GM06990 (cell line): ENCODE results near the gene CPNE4.

Source experiments
- DNase-seq: peaks from one replicate; pipeline ENCODE4 v3.0.0-alpha.2; 2011; ENCODE audit not compliant: insufficient read length; ENCODE audit errors: extremely low read depth
- H3K27me3 ChIP-seq: replicated peaks from 2 replicates; pipeline ENCODE4 v1.6.0; 2011; ENCODE audit warnings: low read length; ENCODE audit not compliant: control insufficient read depth, insufficient read depth
- H3K36me3 ChIP-seq: 2 replicates; pipeline ENCODE4 v1.5.1; 2011; ENCODE audit warnings: low read length; ENCODE audit not compliant: control insufficient read depth, insufficient read depth
- H3K4me3 ChIP-seq: replicated peaks from 2 replicates; pipeline ENCODE4 v1.5.1; 2011; ENCODE audit warnings: low read depth, mild to moderate bottlenecking, control low read depth, low read length
- CTCF ChIP-seq: IDR thresholded peaks from 2 replicates; pipeline ENCODE4 v1.5.1; 2011; ENCODE audit warnings: low read length, control low read depth, mild to moderate bottlenecking, inconsistent platforms; ENCODE audit not compliant: insufficient read depth, poor library complexity, severe bottlenecking

Gene CPNE4

DNA sequence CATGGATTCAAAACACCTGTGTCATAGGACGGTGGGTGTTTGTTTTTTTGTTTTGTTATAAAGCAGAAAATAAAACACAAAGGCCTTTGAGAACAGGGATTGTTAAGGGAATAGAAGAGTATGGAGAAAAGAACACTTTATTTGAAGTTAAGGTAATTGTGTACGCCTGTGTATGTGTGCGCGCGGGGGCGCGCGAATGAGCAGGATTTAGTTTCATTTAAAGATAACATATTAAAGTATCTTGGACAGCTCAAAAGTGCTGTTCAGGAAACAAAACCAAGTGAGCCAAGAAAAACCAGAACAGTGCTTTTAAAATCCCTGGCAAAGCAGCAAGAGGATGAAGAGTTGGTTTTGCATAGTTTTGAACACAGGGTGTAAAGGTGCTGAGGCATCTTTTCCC lies 1.9 kb downstream of the CPNE4 start:
- Histone ChIP-seq H3K27me3 (peaks cover 3% of the 10 kb centered on the region), H3K4me3 (no peak overlapping the region), H3K36me3 (no peaks in the 10 kb centered on the region)
- no peak for TF ChIP-seq CTCF
- DNase-seq: no peak

DNA sequence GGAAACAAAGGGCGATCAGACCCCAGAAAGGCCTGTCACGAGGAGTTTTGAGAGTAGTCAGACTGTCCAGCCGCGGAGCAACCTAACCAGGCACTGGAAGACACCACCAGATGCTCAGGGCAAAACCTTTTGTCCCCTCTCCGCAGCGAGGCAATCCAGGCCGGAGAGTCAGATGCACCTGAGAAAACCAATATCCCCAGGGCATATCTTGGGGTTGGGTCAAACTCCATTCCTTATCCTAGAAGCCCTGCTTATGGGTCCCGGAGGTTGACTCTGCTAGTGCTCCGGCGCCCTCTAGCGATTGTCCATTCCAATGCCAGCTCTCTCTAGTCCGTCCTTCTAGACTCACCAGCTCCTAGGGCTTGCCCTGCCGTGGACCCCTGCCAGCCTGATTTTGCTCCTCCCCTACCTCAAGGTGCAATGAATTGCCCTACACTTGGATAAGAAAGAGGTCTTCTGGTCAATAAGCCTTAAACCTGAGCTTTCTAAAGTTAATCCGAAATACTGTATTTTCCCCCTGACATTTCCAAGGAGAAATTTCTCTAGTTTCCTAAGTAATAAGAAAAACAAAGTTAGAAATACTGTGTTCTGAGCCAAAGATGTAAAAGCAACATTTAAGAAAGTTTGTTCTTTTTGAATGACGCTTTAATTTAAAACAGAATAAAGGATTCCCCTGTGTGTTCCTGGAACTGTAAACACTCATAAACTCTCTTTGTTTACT lies 5.5 kb downstream of the CPNE4 start:
- Histone ChIP-seq H3K4me3 (no peak overlapping the region), H3K27me3 (peaks cover 2% of the 10 kb centered on the region), H3K36me3 (no peaks in the 10 kb centered on the region)
- DNase-seq: peak; percentile 32
- TF ChIP-seq CTCF: peak; percentile 93

- TF ChIP-seq CTCF: no peak
- no peak for DNase-seq
- no peak overlapping the region for H3K4me3 ChIP-seq
- H3K27me3 ChIP-seq: no peaks in the 10 kb centered on the region
- no peaks in the 10 kb centered on the region for H3K36me3 ChIP-seq
These were observed 11.9 kb downstream of the CPNE4 start for GRCh38 chr3:132022914-132023313.

GRCh38 chr3:132020058-132020457 lies 14.8 kb downstream of the CPNE4 start:
- no peak for DNase-seq
- Histone ChIP-seq H3K27me3 (no peaks in the 10 kb centered on the region), H3K4me3 (no peak overlapping the region), H3K36me3 (no peaks in the 10 kb centered on the region)
- TF ChIP-seq CTCF: no peak

DNA sequence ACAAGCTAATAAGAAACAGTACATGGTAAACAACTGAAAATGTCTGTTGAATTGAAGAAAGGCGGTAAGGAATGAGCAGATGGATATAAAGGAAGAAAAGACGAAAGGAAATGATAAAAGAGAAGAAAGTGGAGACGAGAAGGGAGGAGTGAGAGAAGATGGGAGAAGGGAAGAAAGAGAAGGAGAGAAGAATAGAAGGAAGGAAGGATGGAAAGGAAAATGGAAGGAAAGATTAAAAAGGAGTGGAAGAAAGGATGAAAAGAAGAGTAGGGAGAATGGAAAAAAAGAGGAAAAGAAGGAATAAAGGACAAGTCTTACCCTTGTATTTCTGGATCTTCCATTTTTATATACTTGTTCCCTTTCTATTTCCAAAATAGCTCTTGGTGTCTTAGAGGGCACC lies 17.7 kb downstream of the CPNE4 start:
- H3K4me3 ChIP-seq: no peak overlapping the region
- no peak for TF ChIP-seq CTCF
- no peaks in the 10 kb centered on the region for H3K27me3 ChIP-seq
- H3K36me3 ChIP-seq: no peaks in the 10 kb centered on the region
- DNase-seq: no peak
